Lung (tissue), 12 donors: ENCODE measurements around the gene PPM1F. TPM values are rescaled to one million over a fixed set of nuclear protein-coding genes. Genes with fewer than 3 reads are reported as not detected.

Experiments used
- ATAC-seq: fragments of 200-7000 bp; cut with Tn5 transposase; one replicate; pipeline ENCODE4 v1.9.1; 2020; ENCODE audit warnings: moderate number of reproducible peaks; ENCODE audit not compliant: insufficient read depth, low FRiP score
- DNase-seq, 3 donors: peaks; one replicate each; pipeline ENCODE4 v3.0.0-alpha.2; 2013 to 2017
- H3K27ac ChIP-seq, 2 donors: one replicate each; pipeline ENCODE4 v1.5.1; 2013; ENCODE audit warnings: mild to moderate bottlenecking in 2 of 2, moderate library complexity in 2 of 2, control low read depth in 1 of 2, inconsistent platforms in 1 of 2, low read depth in 1 of 2, low read length in 1 of 2
- H3K27me3 ChIP-seq, 3 donors: one replicate each; pipeline ENCODE4 v1.5.1; 2013; ENCODE audit warnings: low read length in 2 of 3; ENCODE audit not compliant: control insufficient read depth in 3 of 3, insufficient read depth in 3 of 3
- H3K36me3 ChIP-seq, 4 donors: one replicate each; pipeline ENCODE4 v1.5.1; 2013; ENCODE audit warnings: low read length in 4 of 4, mild to moderate bottlenecking in 1 of 4, moderate library complexity in 1 of 4; ENCODE audit not compliant: control insufficient read depth in 4 of 4, insufficient read depth in 4 of 4
- H3K4me1 ChIP-seq, 5 donors: one replicate each; pipeline ENCODE4 v1.5.1; 2013; ENCODE audit warnings: low read length in 5 of 5, mild to moderate bottlenecking in 2 of 5, moderate library complexity in 1 of 5; ENCODE audit not compliant: control insufficient read depth in 5 of 5, insufficient read depth in 5 of 5
- H3K4me3 ChIP-seq: one replicate; pipeline ENCODE4 v1.5.1; 2013; ENCODE audit warnings: mild to moderate bottlenecking, control low read depth, moderate library complexity
- H3K9ac ChIP-seq, 2 donors: one replicate each; pipeline ENCODE4 v1.5.1; 2013; ENCODE audit warnings: low read length in 2 of 2, control low read depth in 1 of 2; ENCODE audit not compliant: insufficient read depth in 1 of 2
- H3K9me3 ChIP-seq, 4 donors: one replicate each; pipeline ENCODE4 v1.5.1; 2013; ENCODE audit warnings: low read length in 3 of 4, mild to moderate bottlenecking in 1 of 4, moderate library complexity in 1 of 4; ENCODE audit not compliant: control insufficient read depth in 4 of 4, insufficient read depth in 3 of 4
- CTCF ChIP-seq: IDR thresholded peaks from 2 replicates; pipeline ENCODE4 v1.5.1; 2012; ENCODE audit warnings: mild to moderate bottlenecking; ENCODE audit errors: control extremely low read depth, extremely low read depth
- WGBS, 2 donors: extraction: QIAGEN DNeasy Blood & Tissue Kit; methylation state at CpG; one replicate each; pipeline ENCODE4 v1.1.7; 2013; 5-methylcytosine and 5-hydroxymethylcytosine counted together
- polyA plus RNA-seq, 2 donors: library from polyadenylated mRNA; stranded (reverse); fragments of 200-250 nt; gene quantifications; one replicate each; pipeline ENCODE4 v1.2.1, GENCODE V29; 2013
- total RNA-seq, 2 donors: library from RNA; depleted of rRNA in 1 of 2; stranded (reverse); fragments of >200 nt in 1 of 2; gene quantifications; one replicate each; pipeline ENCODE4 v1.2.1, GENCODE V29; 2014 to 2021
- donor health status: control.
- donor health status: control.
- donor health status: Bipolar disorder and iron deficiency.
- donor health status: healthy.
- donor health status: DM: yes; HTN: yes; CAD: no.

The PPM1F gene
- total and polyA plus RNA-seq, 4 donors = 25.8 to 62.4 (median 32.6) TPM

- no peak for ATAC-seq
- peaks cover 0 to 2% (median 0%) of the 10 kb centered on the region in 5 donors for H3K4me1 ChIP-seq
- TF ChIP-seq CTCF = no peak
- no peak overlapping the region for H3K9ac ChIP-seq
- no peak overlapping the region for H3K4me3 ChIP-seq
- no peak for DNase-seq
- H3K27ac ChIP-seq = no peak overlapping the region
- H3K9me3 ChIP-seq = no peaks in the 10 kb centered on the region
- no peaks in the 10 kb centered on the region for H3K27me3 ChIP-seq
- WGBS, 2 donors = 97 to 99% methylated on average over 5 of the region's 5 CpGs
- peaks cover 0 to 49% (median 11%) of the 10 kb centered on the region in 4 donors for H3K36me3 ChIP-seq
Measured at GRCh38 chr22:21975854-21976345, 23.3 kb upstream of the PPM1F start.

GRCh38 chr22:21975273-21975672 lies 22.6 kb upstream of the PPM1F start:
- peaks cover 0 to 54% (median 11%) of the 10 kb centered on the region in 4 donors for H3K36me3 ChIP-seq
- H3K27ac ChIP-seq = no peak overlapping the region
- peaks cover 0 to 2% (median 0%) of the 10 kb centered on the region in 5 donors for H3K4me1 ChIP-seq
- DNase-seq (no peak), ATAC-seq (no peak)
- WGBS, 2 donors = 92 to 96% methylated on average over 5 of the region's 5 CpGs
- no peaks in the 10 kb centered on the region for H3K9me3 ChIP-seq
- H3K9ac ChIP-seq = no peak overlapping the region
- H3K27me3 ChIP-seq = no peaks in the 10 kb centered on the region
- TF ChIP-seq CTCF = no peak
- H3K4me3 ChIP-seq = no peak overlapping the region

GRCh38 chr22:21974058-21974649 lies 21.5 kb upstream of the PPM1F start:
- Histone ChIP-seq H3K27me3 (no peaks in the 10 kb centered on the region), H3K9me3 (no peaks in the 10 kb centered on the region), H3K9ac (no peak overlapping the region), H3K27ac (no peak overlapping the region), H3K36me3 (peaks cover 0 to 58% (median 11%) of the 10 kb centered on the region in 4 donors), H3K4me1 (peaks cover 0 to 2% (median 0%) of the 10 kb centered on the region in 5 donors), H3K4me3 (no peak overlapping the region)
- 89 to 94% methylated on average over 12 of the region's 12 CpGs for WGBS, 2 donors
- DNase-seq (no peak), ATAC-seq (no peak)
- no peak for TF ChIP-seq CTCF
